Measurements from ENCODE around the gene PCDH12.

GRCh38 chr5:141916522-141916921 is 41.5 kb downstream of the PCDH12 start:
- TF ChIP-seq POLR2A (IDR thresholded peaks at IDR 0.05; ENCODE audit: low read length) (no peak), GATA1 (IDR thresholded peaks at IDR 0.05; ENCODE audit: low read depth, low read length) (no peak)

Measured in erythroblast (primary cell).